Upper lobe of left lung (tissue), 6 donors: ENCODE results near the gene TSSK6. TPM values are rescaled to one million over a fixed set of nuclear protein-coding genes. Genes with fewer than 3 reads are reported as not detected.

Source experiments
- ATAC-seq, 2 donors: fragments of 200-7000 bp; cut with Tn5 transposase; one replicate each; pipeline ENCODE4 v1.9.1; 2022; ENCODE audit warnings: mild to moderate bottlenecking in 2 of 2, moderate library complexity in 2 of 2; ENCODE audit not compliant: low FRiP score in 2 of 2
- DNase-seq, 2 donors: peaks; one replicate each; pipeline ENCODE4 v3.0.0-alpha.2; 2019 to 2020
- H3K27ac ChIP-seq, 4 donors: fragments of 200-600 bp; sonication (generic); one replicate each; pipeline ENCODE4 v1.5.1; 2016 to 2019
- H3K27me3 ChIP-seq, 4 donors: fragments of 200-600 bp; sonication (generic); one replicate each; pipeline ENCODE4 v1.5.1; 2017 to 2019
- H3K36me3 ChIP-seq, 4 donors: fragments of 200-600 bp; sonication (generic); one replicate each; pipeline ENCODE4 v1.5.1; 2016 to 2019
- H3K4me1 ChIP-seq, 4 donors: fragments of 200-600 bp; sonication (generic); one replicate each; pipeline ENCODE4 v1.5.1; 2018 to 2019
- H3K4me3 ChIP-seq, 4 donors: fragments of 200-600 bp; sonication (generic); one replicate each; pipeline ENCODE4 v1.5.1; 2017 to 2019; ENCODE audit warnings: mild to moderate bottlenecking in 2 of 4, moderate library complexity in 1 of 4
- H3K9me3 ChIP-seq, 4 donors: fragments of 200-600 bp; sonication (generic); one replicate each; pipeline ENCODE4 v1.5.1; 2018 to 2019
- EP300 ChIP-seq, 4 donors: sonication (generic); formaldehyde crosslinking; IDR thresholded peaks; one replicate each; pipeline ENCODE4 v1.5.1; 2017; ENCODE audit warnings: antibody characterized with exemption in 4 of 4, control low read depth in 2 of 4
- POLR2A ChIP-seq, 4 donors: fragments of 450-650 bp; IDR thresholded peaks; one replicate each; pipeline ENCODE4 v1.5.1; 2016 to 2017; ENCODE audit warnings: antibody characterized with exemption in 4 of 4, mild to moderate bottlenecking in 2 of 4
- POLR2AphosphoS5 ChIP-seq, 2 donors: sonication (generic); formaldehyde crosslinking; IDR thresholded peaks; one replicate each; pipeline ENCODE4 v1.5.1; 2017; ENCODE audit warnings: antibody characterized with exemption in 2 of 2
- WGBS, 2 donors: methylation state at CpG; one replicate each; pipeline ENCODE4 v1.1.5; 2017 to 2018; 5-methylcytosine and 5-hydroxymethylcytosine counted together
- total RNA-seq, 6 donors: library from RNA; depleted of rRNA in 4 of 6; stranded (reverse); fragments of >200 nt in 4 of 6; gene quantifications; one replicate each; pipeline versions ENCODE4 v1.1.0 to v1.2.1, GENCODE V29; 2016 to 2021
- TF ChIP-seq, protein P1 (sequence below), 6 experiments: fragments of 450-650 bp in 4 of 6; fragments of 200-600 bp in 2 of 6; sonication (generic) in 2 of 6; IDR thresholded peaks; one replicate each; pipeline ENCODE4 v1.5.1; 2016 to 2019; ENCODE audit warnings: antibody characterized with exemption in 6 of 6
- donor health status: DM: no; HTN: no; CAD: no; lungs with moderate emphysema.
- donor health status: DM: no; HTN: yes; CAD: no; lungs with severe emphysema.

TSSK6 gene
- total RNA-seq, 6 donors from 2014 or later: 1.7 to 7.3 (median 3.1) TPM

DNA sequence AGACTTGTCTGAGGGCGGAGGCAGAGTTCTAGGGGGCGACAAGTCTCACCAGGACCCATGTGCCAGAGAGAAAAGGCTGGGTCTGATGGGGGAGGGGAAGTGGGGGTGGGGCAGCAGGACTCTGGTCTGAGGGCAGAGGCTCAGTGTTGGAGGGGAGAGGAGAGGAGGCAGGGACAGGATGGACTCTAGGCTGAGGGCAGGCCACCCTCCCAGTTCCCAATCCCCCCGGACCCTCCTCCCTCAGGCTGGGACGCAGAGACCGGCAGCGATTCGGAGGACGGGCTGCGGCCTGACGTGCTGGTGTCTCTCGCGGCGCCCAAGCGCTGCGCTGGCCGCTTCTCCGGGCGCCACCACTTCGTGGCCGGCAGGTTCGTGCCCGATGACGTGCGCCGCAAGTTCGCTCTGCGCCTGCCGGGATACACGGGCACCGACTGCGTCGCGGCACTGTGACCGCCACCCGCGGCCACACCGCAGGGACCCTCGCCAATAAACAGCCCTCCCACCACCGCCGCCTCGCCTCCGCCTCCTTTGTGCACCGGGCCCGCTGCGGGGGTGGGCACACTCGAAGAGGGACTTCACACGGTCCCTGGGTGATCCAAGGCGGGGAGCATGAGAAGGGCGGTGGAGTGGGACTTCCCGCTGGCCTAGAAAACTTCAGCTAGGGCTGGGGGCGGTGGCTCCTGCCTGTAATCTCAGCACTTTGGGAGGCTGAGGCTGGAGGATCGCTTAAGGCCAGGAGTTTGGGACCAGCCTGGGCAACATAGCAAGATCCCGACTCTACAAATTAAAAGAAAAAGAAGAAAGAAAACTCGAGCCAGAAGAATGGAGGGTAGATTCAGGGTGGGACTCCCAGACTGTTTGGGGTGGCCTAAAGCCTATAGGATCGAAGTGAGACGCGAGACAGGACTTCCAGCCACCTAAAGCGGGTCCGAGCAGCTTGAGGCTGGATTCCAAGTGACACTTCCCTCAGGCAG, 22.0 kb upstream of the TSSK6 start:
- Histone ChIP-seq H3K27me3 (peaks cover 3 to 44% (median 31%) of the 10 kb centered on the region in 4 donors), H3K4me3 (peak overlapping the region in 3 of 4 donors; percentile 21 to 35 (median 34)), H3K4me1 (peaks cover 19 to 45% (median 32%) of the 10 kb centered on the region in 4 donors), H3K27ac (no peak overlapping the region), H3K9me3 (no peaks in the 10 kb centered on the region), H3K36me3 (no peaks in the 10 kb centered on the region)
- DNase-seq (peak in 1 of 2 donors; percentile 82), ATAC-seq (no peak)
- TF ChIP-seq EP300 (IDR thresholded peaks at IDR 0.05) (no peak), POLR2A (IDR thresholded peaks at IDR 0.05) (no peak)
- WGBS, 2 donors: 40 to 54% methylated on average over 18 to 48 of the region's 59 CpGs

DNA sequence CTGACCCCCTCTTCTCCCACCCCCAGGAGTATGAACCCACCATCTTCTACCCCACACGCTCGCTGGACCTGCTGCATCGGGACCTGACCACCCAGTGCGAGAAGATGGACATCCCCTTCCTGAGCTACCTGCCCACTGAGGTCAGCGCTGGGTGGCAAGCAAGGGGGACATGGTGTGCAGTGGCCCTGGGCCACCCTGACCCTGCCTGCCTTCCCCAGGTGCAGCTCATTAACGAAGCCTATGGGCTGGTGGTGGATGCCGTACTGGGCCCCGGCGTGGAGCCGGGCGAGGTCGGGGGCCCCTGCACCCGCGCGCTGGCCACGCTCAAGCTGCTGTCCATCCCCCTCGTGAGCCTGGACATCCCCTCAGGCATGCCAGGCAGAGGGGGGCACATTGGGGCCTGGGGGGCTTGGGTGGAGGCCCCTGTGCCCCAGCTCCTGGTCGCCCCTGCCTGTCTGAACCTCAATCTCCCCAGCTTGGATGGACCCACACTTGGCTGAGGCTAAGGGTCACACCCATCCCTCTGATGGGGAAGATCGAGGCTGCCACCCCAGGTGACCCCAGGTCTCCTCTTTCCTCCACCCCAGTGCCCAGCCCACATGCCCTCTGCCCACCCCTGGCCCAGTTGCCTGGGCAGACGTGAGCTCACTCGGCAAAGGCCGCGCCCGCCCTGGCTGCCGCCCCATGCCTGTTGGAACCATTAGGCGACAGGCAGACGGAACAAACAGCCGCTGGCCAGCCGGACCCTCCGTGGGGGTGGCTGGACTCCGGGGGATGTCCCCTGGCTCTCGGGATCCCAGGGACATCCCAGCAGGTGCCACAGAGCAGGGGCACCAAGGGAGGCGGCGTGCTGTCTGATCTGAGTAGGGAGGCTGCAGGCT, 20.2 kb upstream of the TSSK6 start:
- ATAC-seq (no peak), DNase-seq (peak in 1 of 2 donors; percentile 83)
- H3K36me3 ChIP-seq: no peaks in the 10 kb centered on the region
- H3K4me1 ChIP-seq: peaks cover 11 to 38% (median 27%) of the 10 kb centered on the region in 4 donors
- WGBS, 2 donors: 89 to 93% methylated on average over 13 to 31 of the region's 34 CpGs
- H3K4me3 ChIP-seq: no peak overlapping the region
- H3K27ac ChIP-seq: no peak overlapping the region
- TF ChIP-seq EP300 (IDR thresholded peaks at IDR 0.05) (no peak), POLR2A (IDR thresholded peaks at IDR 0.05) (no peak), POLR2AphosphoS5 (IDR thresholded peaks at IDR 0.05) (no peak)
- TF ChIP-seq, protein P1, sequence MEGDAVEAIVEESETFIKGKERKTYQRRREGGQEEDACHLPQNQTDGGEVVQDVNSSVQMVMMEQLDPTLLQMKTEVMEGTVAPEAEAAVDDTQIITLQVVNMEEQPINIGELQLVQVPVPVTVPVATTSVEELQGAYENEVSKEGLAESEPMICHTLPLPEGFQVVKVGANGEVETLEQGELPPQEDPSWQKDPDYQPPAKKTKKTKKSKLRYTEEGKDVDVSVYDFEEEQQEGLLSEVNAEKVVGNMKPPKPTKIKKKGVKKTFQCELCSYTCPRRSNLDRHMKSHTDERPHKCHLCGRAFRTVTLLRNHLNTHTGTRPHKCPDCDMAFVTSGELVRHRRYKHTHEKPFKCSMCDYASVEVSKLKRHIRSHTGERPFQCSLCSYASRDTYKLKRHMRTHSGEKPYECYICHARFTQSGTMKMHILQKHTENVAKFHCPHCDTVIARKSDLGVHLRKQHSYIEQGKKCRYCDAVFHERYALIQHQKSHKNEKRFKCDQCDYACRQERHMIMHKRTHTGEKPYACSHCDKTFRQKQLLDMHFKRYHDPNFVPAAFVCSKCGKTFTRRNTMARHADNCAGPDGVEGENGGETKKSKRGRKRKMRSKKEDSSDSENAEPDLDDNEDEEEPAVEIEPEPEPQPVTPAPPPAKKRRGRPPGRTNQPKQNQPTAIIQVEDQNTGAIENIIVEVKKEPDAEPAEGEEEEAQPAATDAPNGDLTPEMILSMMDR (IDR thresholded peaks at IDR 0.05): no peak
- H3K27me3 ChIP-seq: peaks cover 0 to 29% (median 24%) of the 10 kb centered on the region in 4 donors
- H3K9me3 ChIP-seq: no peaks in the 10 kb centered on the region

DNA sequence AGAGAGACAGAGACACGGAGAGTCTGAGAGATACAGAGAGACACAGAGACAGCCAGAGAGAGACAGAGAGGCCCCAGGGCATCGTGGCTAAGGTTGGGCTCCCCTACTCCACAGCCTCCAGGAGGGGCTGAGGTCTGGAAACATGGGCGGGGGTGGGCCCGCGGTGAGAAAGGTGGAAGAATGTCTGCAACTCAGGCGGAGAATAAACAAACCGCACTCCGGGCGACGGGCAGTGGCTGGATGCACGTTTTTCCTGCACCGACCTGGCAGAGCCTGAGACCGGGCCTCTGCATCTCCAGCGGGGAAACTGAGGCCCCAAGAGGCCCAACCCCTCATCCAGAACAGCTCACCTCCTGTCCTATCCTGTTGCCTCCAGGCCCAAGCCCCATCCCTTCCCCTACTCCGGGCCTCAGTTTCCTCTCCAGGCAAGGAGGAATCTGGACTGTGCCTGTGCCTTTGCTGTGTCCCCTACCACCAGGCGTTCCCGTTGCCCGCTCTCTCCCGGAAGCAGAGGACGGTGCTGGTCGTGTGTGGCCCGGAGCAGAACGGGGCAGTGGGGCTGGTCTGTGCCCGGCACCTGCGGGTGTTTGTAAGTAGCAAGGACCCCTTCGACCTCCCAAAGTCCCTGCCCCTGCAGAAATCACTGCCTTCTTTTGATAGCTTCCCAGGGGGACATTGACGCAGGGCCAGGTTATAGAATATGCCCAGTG, 19.4 kb upstream of the TSSK6 start:
- Histone ChIP-seq H3K27ac (no peak overlapping the region), H3K36me3 (no peaks in the 10 kb centered on the region), H3K9me3 (no peaks in the 10 kb centered on the region), H3K27me3 (peaks cover 0 to 21% (median 15%) of the 10 kb centered on the region in 4 donors), H3K4me1 (peaks cover 10 to 30% (median 19%) of the 10 kb centered on the region in 4 donors), H3K4me3 (no peak overlapping the region)
- TF ChIP-seq EP300 (IDR thresholded peaks at IDR 0.05) (no peak), POLR2A (IDR thresholded peaks at IDR 0.05) (no peak), POLR2AphosphoS5 (IDR thresholded peaks at IDR 0.05) (no peak)
- TF ChIP-seq, protein P1 (IDR thresholded peaks at IDR 0.05): no peak
- 67 to 77% methylated on average over 20 to 26 of the region's 27 CpGs for WGBS, 2 donors
- ATAC-seq (no peak), DNase-seq (peak in 1 of 2 donors; percentile 61)

DNA sequence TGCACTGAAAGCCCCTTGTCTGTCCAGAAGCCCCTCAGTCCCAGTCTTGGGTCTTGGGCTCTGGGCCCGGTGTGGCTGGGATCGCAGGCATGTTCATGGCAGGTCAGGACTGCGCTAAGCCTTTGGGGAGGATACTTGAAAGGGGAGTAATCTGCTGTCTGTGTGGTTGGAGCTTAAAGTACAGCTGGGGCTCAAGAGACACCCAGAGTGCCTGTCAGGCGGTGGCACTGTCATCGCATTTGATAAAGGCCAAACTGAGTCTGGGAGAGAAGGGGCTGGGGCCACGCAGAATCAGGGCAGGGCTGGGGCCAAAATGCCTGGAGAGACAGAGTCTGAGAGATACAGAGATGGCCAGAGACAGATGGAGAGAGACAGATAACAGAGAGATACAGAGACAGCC, 18.5 kb upstream of the TSSK6 start:
- Histone ChIP-seq H3K4me1 (peaks cover 10 to 32% (median 19%) of the 10 kb centered on the region in 4 donors), H3K36me3 (peaks cover 0 to 7% (median 3%) of the 10 kb centered on the region in 4 donors), H3K9me3 (no peaks in the 10 kb centered on the region), H3K27ac (no peak overlapping the region), H3K27me3 (peaks cover 0 to 17% (median 11%) of the 10 kb centered on the region in 4 donors), H3K4me3 (no peak overlapping the region)
- ATAC-seq: no peak
- 91 to 93% methylated on average over 6 of the region's 6 CpGs for WGBS, 2 donors
- TF ChIP-seq, protein P1 (IDR thresholded peaks at IDR 0.05): no peak
- TF ChIP-seq POLR2AphosphoS5 (IDR thresholded peaks at IDR 0.05): no peak
- no peak for TF ChIP-seq POLR2A (IDR thresholded peaks at IDR 0.05)
- peak in 1 of 2 donors; percentile 9 for DNase-seq
